Neural cell (in vitro differentiated cells): ENCODE measurements around the gene PTRH1. TPM values are rescaled to one million over a fixed set of nuclear protein-coding genes. Genes with fewer than 3 reads are reported as not detected.

ENCODE experiments used
- H2AFZ ChIP-seq: fragments of 200-600, 300-800 bp; sonication (generic), shearing (Covaris generic); 2 replicates; pipeline ENCODE4 v1.6.0; 2014; ENCODE audit warnings: low read depth, mild to moderate bottlenecking, antibody characterized with exemption, low read length, moderate library complexity
- H3F3A ChIP-seq: fragments of 200-600 bp; shearing (Covaris generic); 2 replicates; pipeline ENCODE4 v1.6.1; 2016; ENCODE audit warnings: mild to moderate bottlenecking, moderate library complexity, mixed read lengths, antibody characterized with exemption, low read length; ENCODE audit not compliant: insufficient read depth, poor library complexity, severe bottlenecking
- H3K27ac ChIP-seq: fragments of 200-600, 300-800 bp; sonication (generic), shearing (Covaris generic); 2 replicates; pipeline ENCODE4 v1.5.1; 2014; ENCODE audit warnings: mild to moderate bottlenecking, low read length, moderate library complexity
- H3K27me3 ChIP-seq: fragments of 300-800, 200-600 bp; sonication (generic), shearing (Covaris generic); 2 replicates; pipeline ENCODE4 v1.6.0; 2014; ENCODE audit warnings: mild to moderate bottlenecking, low read depth, low read length, moderate library complexity; ENCODE audit not compliant: insufficient read depth
- H3K36me3 ChIP-seq: fragments of 300-800, 200-600 bp; sonication (generic), shearing (Covaris generic); 2 replicates; pipeline ENCODE4 v1.5.1; 2014; ENCODE audit warnings: mild to moderate bottlenecking, antibody characterized with exemption, low read length, moderate library complexity; ENCODE audit not compliant: insufficient read depth
- H3K4me2 ChIP-seq: fragments of 300-800, 200-600 bp; sonication (generic), shearing (Covaris generic); 2 replicates; pipeline ENCODE4 v1.6.0; 2014; ENCODE audit warnings: mild to moderate bottlenecking, low read length
- H3K4me3 ChIP-seq: fragments of 300-800, 200-600 bp; sonication (generic), shearing (Covaris generic); 2 replicates; pipeline ENCODE4 v1.5.1; 2014; ENCODE audit warnings: mild to moderate bottlenecking, low read length, moderate library complexity
- H3K79me2 ChIP-seq: fragments of 200-600 bp; shearing (Covaris generic); replicated peaks from 2 replicates; pipeline ENCODE4 v1.6.0; 2014; ENCODE audit warnings: mild to moderate bottlenecking, low read length, moderate library complexity; ENCODE audit not compliant: insufficient read depth
- H3K9ac ChIP-seq: fragments of 300-800, 200-600 bp; sonication (generic), shearing (Covaris generic); 2 replicates; pipeline ENCODE4 v1.6.1; 2016; ENCODE audit warnings: mild to moderate bottlenecking, low read length, mixed read lengths
- H3K9me2 ChIP-seq: fragments of 200-600 bp; shearing (Covaris generic); 2 replicates; pipeline ENCODE4 v1.6.1; 2016; ENCODE audit warnings: mild to moderate bottlenecking, low read length, mixed read lengths; ENCODE audit not compliant: insufficient read depth
- H3K9me3 ChIP-seq: fragments of 200-600, 300-800 bp; sonication (generic), shearing (Covaris generic); 2 replicates; pipeline ENCODE4 v1.6.1; 2016; ENCODE audit warnings: mild to moderate bottlenecking, mixed run types, low read length, moderate library complexity, mixed read lengths
- H4K20me1 ChIP-seq: fragments of 200-600 bp; shearing (Covaris generic); 2 replicates; pipeline ENCODE4 v1.6.1; 2016; ENCODE audit warnings: mild to moderate bottlenecking, mixed run types; ENCODE audit not compliant: insufficient read depth
- CTCF ChIP-seq: fragments of 450-650 bp; IDR thresholded peaks from 2 replicates; pipeline ENCODE4 v1.5.1; 2014; ENCODE audit warnings: antibody characterized with exemption, mild to moderate bottlenecking, moderate library complexity; ENCODE audit not compliant: poor library complexity, severe bottlenecking
- EP300 ChIP-seq: fragments of 450-650 bp; conservative IDR thresholded peaks from 2 replicates; pipeline ENCODE4 v1.6.1; 2014; ENCODE audit warnings: antibody characterized with exemption, mild to moderate bottlenecking, moderate library complexity; ENCODE audit not compliant: poor library complexity, severe bottlenecking
- EZH2 ChIP-seq: fragments of 200-600, 300-800 bp; shearing (Covaris generic), sonication (generic); IDR thresholded peaks from 2 replicates; pipeline ENCODE4 v1.6.1; 2014; ENCODE audit warnings: antibody characterized with exemption, low read length, borderline replicate concordance, mild to moderate bottlenecking; ENCODE audit not compliant: insufficient read depth, poor library complexity, severe bottlenecking
- MXI1 ChIP-seq: fragments of 450-650 bp; conservative IDR thresholded peaks from 2 replicates; pipeline ENCODE4 v1.6.1; 2014; ENCODE audit warnings: antibody characterized with exemption, mild to moderate bottlenecking; ENCODE audit not compliant: poor library complexity, severe bottlenecking
- POLR2AphosphoS5 ChIP-seq: IDR thresholded peaks from 2 replicates; pipeline ENCODE4 v1.6.1; 2012
- RAD21 ChIP-seq: fragments of 450-650 bp; conservative IDR thresholded peaks from 2 replicates; pipeline ENCODE4 v1.6.1; 2014; ENCODE audit warnings: antibody characterized with exemption, mild to moderate bottlenecking, moderate library complexity
- REST ChIP-seq: IDR thresholded peaks from 2 replicates; pipeline ENCODE4 v1.6.1; 2012; ENCODE audit warnings: borderline replicate concordance
- SMC3 ChIP-seq: fragments of 450-650 bp; conservative IDR thresholded peaks from 2 replicates; pipeline ENCODE4 v1.6.1; 2014; ENCODE audit warnings: antibody characterized with exemption, mild to moderate bottlenecking, moderate library complexity; ENCODE audit not compliant: poor library complexity
- TAF1 ChIP-seq: IDR thresholded peaks from 2 replicates; pipeline ENCODE4 v1.6.1; 2012; ENCODE audit warnings: low read depth
- polyA plus RNA-seq: library from polyadenylated mRNA; depleted of rRNA; stranded (reverse); fragments of >200 nt; gene quantifications from 2 replicates; pipeline ENCODE4 v1.2.3, GENCODE V29; 2014

PTRH1 gene
- polyA plus RNA-seq, 1 donor from 2014 or later: 20.0 TPM

- H3K27me3 ChIP-seq: no peaks in the 10 kb centered on the region
- H3K79me2 ChIP-seq: no peaks in the 10 kb centered on the region
- H4K20me1 ChIP-seq: no peaks in the 10 kb centered on the region
- no peaks in the 10 kb centered on the region for H3K9me2 ChIP-seq
- TF ChIP-seq TAF1 (no peak), REST (no peak), SMC3 (no peak), MXI1 (no peak), CTCF (no peak), EZH2 (no peak), RAD21 (no peak), EP300 (no peak), POLR2AphosphoS5 (no peak)
- peaks cover 14% of the 10 kb centered on the region for H3K36me3 ChIP-seq
- H3K4me3 ChIP-seq: no peak overlapping the region
- H3K4me2 ChIP-seq: no peak overlapping the region
- no peaks in the 10 kb centered on the region for H3F3A ChIP-seq
- H2AFZ ChIP-seq: no peak overlapping the region
- H3K27ac ChIP-seq: no peak overlapping the region
- H3K9ac ChIP-seq: no peak overlapping the region
- H3K9me3 ChIP-seq: no peaks in the 10 kb centered on the region
Observed at GRCh38 chr9:127667906-127668305, 47.6 kb downstream of the PTRH1 start.

GRCh38 chr9:127667127-127667844 lies 48.2 kb downstream of the PTRH1 start:
- Histone ChIP-seq H3F3A (no peaks in the 10 kb centered on the region), H2AFZ (no peak overlapping the region), H3K36me3 (peaks cover 12% of the 10 kb centered on the region), H3K4me3 (no peak overlapping the region), H3K9me3 (no peaks in the 10 kb centered on the region), H3K9me2 (no peaks in the 10 kb centered on the region), H3K79me2 (no peaks in the 10 kb centered on the region), H3K4me2 (no peak overlapping the region), H4K20me1 (no peaks in the 10 kb centered on the region), H3K27ac (no peak overlapping the region), H3K9ac (no peak overlapping the region), H3K27me3 (no peaks in the 10 kb centered on the region)
- no peak for TF ChIP-seq SMC3
- no peak for TF ChIP-seq MXI1
- TF ChIP-seq CTCF: no peak
- TF ChIP-seq EP300: no peak
- no peak for TF ChIP-seq RAD21
- no peak for TF ChIP-seq POLR2AphosphoS5
- TF ChIP-seq EZH2: no peak
- no peak for TF ChIP-seq REST
- TF ChIP-seq TAF1: no peak
